ENCODE results near the gene PTPRK.

The PTPRK gene

DNA sequence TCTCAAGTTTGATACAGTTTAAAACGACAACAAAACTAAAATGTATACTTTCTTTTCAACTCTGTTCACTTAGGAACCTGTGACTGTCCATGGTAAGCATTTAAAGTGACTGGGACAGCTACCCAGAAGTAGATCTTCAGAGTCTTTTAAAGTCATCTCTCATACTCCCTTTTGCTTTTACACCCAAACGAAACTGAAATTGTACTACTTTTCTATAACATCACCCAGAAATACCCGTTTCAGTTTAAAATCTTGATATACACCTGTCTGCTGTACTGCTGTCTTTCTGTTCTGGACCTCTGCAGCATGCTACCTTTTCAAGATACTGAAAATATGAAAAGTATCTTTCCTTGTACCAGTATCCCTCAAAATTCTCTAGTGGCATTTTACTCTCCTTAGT lies 449.2 kb downstream of the PTPRK start:
- no peak for DNase-seq (ENCODE audit: low read depth in 2 of 2)

DNA sequence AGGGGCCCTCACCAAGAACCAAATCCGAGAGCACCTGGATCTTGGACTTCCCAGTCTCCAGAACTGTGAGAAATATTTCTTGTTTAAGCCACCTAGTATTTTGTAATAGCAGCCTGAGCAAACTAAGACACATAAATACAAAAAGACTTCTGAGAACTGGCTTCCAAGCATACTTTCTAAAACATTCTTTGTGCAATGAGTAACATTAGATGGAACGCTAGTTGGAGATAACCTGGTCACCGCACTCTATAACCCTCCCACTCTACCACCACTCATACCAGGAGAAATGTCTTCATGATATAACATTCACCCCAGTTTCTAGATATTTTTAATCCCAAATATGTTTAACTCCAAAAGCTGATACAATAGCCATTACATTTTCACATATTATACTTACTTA lies 450.0 kb downstream of the PTPRK start:
- DNase-seq (ENCODE audit: low read depth in 2 of 2) = no peak

DNA sequence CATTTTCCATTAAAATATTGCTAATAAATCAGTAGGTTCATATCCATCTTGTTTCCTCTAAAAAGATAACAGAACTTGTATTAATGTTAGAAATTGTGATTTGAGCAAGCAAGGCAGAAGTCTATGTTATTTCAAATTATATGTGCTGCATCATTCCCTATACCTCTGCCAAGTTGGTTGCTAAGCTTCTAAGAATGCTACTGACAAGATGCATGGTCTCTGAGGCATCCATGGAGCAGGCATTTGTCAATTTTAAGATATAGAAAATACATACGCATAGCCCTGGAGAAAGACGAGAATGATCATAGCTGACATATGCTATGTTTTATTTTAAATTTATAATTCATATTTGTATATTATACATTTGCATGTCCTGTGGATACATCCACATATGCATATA lies 451.2 kb downstream of the PTPRK start:
- no peak for DNase-seq (ENCODE audit: low read depth in 2 of 2)

DNA sequence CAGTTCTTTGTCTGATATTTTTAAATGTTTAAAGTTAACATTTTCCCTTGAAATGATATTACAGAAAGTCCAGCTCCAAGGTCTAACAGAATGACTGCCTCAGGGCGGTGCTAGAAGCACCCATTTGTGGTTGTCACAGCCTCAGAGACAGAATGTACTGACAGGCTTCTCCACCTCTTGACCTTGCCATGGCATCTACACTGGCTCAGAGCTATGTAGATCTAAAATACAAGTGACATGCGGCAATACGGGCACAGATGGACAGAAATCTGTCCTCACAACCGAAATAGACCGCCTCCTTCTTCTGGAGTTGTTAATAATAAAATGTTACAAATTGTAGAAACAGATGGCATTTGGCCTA lies 452.3 kb downstream of the PTPRK start:
- DNase-seq (ENCODE audit: low read depth in 2 of 2) = no peak

DNA sequence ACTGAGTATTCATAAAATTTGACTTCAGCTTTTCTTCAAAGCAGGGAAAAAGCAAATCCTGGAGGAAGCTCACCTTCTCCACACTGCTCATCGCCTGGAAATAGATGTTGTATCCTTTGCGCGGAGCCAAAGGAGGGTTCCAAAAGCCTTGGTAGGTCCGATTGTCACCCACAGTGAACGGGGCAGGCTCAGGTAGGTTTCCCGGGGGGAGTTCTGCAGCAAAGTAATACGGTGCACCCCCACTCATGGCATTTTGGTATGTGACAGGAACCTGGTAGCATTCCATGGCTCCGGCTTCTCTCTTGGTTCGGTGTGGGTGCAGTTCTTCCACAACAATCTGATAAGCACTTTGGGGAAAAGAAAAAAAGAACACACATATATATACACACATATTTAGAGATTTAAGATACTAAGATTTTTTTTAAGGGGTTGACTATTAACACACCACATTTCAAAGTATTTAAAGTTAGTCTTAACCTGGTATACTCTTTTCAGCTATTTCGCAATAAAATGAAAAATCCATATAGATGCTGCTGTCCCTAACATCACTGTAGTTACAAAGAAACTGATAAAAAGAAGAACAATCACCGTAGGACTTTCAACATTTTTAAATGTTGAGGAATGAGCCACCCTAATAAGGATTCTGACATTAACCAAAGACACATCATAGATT lies 452.8 kb downstream of the PTPRK start:
- DNase-seq (ENCODE audit: low read depth in 2 of 2) = no peak

DNA sequence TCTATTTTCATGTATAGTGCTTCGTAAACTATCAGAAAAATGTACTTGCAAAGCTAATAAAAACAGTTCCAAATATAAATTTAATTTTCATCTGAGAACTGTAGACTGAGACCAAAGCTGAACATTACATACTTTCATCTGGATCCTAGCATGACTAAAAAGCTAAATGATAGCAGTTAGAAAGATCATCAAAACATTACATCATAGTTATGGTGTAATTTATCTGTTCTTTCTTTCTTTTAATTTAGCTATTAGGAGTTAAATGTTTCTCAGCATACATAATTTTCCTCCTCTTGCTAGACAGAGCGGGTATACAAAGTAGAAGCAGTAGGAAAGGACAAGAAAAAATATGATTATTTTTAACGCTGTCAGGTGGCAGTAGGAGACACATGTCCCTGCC lies 455.3 kb downstream of the PTPRK start:
- no peak for DNase-seq (ENCODE audit: low read depth in 2 of 2)

DNA sequence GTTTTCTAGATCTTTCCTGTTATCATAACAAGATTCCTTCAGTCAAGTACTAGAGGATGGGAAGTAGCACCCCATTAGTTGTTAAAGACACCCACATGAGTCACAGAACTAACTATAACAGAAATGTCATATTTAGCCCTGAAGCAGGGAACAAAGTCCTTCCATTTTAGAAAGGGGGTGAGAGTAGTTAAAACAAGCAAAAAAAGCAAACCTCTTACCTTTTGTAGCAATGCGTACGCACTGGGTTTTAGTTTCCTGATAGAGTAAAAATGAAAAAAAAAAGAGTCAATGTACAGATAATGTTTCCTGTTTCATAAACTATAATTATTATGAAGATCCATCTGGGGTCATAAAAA lies 455.9 kb downstream of the PTPRK start:
- no peak for DNase-seq (ENCODE audit: low read depth in 2 of 2)

DNA sequence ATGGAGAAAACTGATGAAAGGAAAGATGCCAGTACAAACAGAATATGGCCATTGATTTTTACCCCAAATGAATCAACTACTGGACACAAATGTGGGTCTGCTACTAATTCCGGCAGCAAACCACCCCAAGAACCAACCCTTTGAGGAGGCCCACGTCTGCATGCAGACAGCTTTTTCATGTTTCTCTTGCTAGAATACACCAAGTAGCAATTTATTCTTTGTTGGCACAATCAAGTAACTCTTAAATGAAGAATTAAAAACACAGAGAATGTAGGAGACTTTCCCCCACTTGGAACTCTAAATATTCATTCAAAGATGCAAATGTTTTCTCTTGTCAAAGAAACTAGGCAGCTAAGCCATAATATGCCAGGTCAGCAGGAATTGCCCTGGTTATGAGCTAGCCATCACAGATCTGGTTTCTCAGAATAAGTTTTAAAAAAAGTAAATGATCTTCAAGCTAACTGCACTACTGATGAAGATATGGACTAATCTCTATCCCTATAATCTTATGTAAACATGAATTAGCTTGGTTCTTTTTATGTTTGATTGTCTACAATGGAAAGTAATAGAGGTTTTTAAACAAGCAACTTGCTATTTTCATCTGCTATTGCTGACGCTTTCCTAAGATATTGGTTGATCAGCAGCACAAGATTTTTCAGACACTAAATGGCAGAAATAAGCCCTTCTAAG lies 456.4 kb downstream of the PTPRK start:
- DNase-seq (ENCODE audit: low read depth in 2 of 2) = no peak

DNA sequence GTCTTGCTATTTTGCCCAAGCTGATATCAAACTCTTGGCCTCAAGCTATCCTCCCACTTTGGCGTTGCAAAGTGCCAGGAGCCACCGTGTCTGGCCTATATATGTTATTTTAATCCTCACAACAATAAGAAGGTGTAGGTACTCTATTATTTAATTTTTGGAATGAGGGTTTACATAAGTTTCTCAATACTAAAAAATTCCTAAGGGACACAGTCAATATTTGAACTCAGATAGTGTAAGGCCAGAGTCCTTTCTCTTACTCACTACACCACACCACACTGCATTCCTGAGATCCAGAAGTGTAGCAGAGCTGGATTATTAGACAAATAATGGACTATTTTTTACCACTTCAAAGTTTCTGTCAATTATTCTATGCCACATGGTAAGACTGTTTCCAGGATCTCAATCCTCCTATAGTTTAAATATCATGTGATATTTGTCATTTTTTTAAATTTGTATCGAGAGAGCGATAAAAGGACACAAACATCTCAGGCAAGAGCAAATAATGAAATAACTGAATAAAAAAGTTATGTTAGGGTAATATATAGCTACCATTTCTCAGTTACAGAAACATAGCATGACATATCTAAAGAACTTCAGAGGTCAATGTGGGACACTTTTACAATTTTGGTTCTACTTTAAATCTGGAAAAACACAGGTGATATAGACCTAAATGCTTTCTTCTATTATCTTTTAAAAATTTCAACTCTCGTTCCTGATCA lies 457.4 kb downstream of the PTPRK start:
- DNase-seq (ENCODE audit: low read depth in 2 of 2) = no peak

DNA sequence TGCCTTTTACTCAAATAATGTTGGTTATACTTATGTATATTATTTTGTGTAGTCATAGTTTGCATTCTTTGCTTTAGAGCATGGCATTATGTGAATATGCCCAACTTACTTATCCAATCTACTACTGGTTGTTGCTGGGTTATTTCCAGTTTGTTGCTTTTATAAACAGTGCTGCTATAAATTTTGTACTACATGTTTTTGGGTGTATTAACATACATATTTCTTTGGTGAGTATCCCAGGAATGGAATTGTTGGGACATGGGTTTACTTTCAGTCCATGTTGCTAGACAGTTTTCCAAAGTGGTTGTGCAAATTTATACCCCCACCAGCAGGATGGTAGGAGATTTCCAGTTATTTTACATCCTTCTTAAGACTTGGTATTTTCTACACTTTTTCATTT lies 462.5 kb downstream of the PTPRK start:
- no peak for DNase-seq (ENCODE audit: low read depth in 2 of 2)

DNA sequence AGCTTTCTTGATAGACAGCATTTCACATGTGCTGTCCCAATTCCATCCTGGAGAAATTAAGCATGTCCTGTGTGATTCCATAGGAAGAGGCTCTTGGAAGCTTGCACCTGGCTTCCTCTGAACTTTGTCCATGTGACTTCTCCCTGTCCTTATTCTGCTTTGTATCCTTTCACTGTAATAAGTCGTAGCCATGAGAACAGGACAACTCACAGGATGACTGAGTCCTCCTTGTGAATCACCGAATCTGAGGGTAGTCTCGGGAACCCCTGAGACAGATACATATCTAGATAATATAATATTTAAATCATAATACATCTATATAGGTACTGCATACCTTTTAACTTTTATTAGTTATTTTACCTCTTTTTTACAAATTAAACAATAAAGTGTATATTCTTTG lies 462.9 kb downstream of the PTPRK start:
- DNase-seq (ENCODE audit: low read depth in 2 of 2) = no peak

DNA sequence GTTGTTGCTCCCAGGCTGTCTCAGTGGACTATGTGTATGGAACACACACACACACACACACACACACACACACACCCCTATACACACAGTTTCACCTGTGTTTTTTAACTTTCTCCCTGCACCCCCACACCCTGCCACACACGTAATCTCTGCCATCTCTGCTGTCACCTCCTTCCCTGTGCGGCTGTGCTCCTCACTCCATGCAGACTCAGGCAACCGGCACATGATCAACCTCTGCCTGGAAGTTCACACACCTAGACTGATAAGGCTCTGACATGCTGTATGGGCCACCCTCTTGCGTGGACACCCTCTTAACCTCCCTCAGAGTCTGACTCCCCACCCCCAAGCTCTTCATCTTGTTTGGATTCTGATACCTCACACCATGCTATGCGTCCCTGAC lies 467.3 kb downstream of the PTPRK start:
- DNase-seq (ENCODE audit: low read depth in 2 of 2) = no peak

DNA sequence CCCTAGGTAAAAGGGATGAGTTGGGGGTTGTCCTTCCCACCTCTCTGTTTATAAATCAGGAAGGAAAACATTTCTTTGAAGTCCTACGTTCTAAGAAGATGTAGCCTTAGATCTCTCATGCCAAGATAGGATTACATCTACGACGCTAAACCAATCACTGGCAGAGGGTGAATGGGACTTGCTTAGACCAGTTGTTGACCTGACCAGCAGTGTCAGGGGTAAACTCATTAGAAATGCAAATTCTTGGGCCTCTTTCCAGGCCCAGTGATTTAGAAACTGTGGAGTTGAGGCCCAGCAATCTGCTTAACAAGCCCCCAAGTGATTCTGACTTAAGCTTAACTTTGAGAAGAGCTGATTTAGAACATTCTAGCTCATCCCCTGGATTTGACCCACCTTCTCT lies 472.4 kb downstream of the PTPRK start:
- no peak for DNase-seq (ENCODE audit: low read depth in 2 of 2)

DNA sequence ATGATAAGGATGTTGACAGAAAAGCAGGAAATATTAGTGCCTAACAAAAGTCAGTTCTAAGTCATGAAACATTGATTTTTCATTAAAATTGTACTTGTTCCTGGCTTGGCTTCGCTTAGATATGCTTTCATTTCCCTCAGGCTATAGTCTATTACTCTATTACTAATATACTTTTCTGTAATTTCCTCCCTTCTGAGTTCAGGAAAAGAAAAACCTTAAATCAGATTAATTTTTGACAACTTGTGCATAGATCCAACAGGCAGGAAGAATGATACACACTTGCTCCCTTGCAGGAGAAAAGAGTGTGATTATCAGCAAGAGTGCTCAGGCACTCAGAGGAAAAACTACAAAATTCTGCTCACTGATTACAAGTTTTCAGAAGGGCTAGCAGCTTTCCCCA lies 474.4 kb downstream of the PTPRK start:
- no peak for DNase-seq (ENCODE audit: low read depth in 2 of 2)

DNA sequence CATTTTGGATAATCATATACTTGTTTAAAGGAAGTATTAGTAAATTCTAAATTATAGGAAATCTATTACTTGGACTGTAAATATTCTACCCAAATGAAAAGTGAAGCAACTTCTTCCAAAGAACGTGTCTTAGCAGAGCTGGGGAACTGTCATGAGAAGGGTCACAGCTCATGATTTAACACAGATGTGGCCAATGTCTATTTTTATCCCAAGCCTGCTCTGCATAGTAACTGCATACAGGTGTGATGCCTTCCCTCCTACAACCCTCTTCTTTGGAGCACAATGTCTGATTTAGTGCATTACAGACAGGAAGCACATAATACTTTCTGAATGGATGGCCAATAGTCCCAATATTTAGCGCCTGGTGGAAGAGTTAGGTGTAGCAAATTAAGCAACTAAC lies 480.9 kb downstream of the PTPRK start:
- no peak for DNase-seq (ENCODE audit: low read depth in 2 of 2)

DNA sequence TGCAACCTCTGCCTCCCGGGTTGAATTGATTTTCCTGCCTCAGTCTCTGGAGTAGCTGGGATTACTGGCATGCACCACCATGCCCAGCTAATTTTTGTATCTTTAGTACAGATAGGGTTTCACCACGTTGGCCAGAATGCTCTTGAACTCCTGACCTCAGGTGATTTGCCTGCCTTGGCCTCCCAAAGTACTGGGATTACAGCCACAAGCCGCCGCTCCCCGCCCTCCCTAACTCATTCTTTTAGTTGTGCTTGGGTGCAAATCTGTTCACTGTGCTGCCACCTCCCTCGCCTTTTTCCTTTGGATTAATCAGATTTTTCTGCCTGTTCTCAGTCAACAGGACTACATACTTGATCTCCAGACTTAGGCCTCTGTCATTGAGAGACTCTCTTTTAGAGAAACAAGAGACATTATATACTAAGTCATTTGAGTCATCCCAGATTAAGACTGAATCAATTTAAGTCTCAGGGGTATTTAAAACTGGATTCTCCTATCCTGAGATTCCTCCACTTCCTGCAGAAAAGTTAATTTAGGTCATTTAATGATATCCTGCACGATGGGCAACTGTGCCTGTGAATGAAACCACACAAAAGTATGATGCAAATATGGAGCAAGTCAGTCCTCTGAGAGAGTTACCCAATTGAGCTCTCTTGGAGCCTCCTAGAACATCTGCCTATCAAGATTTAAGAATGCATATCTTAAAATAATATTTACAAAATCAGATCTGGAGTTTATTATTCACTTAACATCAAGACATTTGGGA lies 483.4 kb downstream of the PTPRK start:
- DNase-seq (ENCODE audit: low read depth in 2 of 2) = no peak

DNA sequence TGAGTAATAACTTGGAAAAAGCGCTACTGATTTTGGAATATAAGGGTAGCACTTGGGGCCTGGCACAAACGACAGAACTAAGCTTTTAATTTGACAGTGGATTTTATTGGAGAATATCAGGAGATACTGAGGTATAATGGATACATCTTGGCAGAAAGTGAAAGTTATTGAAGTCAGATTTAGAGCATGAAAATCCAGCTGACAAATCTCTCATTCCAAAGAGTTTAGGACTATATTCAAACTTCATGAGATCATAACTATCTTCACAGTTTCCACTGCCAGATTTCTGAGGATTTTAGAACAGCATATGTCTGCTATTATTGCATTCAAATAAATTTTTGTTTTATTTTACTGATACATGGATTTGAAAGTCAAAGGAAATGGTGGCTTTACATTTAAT lies 487.2 kb downstream of the PTPRK start:
- DNase-seq (ENCODE audit: low read depth in 2 of 2) = no peak

DNA sequence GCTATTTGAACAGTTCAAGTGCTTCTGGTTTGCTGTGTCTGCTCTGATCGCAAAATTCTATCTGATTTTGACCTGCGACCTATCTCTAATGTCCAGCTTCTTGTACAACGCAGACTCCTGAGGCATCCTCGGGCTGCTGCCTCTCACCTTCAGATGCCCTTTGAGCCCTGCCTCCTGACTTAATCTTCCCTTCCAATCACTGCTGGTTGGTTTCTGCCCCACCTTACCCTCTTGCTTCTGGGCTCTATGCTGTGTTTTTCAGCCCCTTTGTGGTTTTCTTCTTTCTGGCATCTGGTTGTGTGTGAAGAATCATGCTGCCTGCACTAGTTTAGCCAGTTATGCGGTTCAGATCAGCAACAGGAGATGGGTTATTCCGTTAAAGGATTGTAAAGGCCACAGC lies 488.4 kb downstream of the PTPRK start:
- no peak for DNase-seq (ENCODE audit: low read depth in 2 of 2)

DNA sequence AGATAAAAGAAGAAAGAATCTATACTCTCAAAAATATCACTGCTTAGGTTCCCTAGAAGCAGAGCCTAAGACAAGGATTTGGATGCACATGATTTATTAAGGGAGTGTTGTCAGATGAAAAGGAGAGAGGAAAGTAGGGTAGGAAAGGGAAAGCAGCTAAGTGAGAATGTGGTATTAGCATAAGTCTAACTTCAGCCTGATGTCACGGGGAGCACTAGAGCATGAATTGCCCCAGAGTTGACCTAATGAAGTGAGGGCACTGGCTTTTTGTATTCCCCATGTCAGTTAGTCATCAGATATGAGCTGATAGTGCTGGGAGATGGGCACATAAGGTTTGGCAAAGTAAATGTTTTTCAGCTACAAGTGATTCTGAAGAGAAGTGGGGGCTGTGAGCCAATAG lies 490.6 kb downstream of the PTPRK start:
- DNase-seq (ENCODE audit: low read depth in 2 of 2) = no peak

DNA sequence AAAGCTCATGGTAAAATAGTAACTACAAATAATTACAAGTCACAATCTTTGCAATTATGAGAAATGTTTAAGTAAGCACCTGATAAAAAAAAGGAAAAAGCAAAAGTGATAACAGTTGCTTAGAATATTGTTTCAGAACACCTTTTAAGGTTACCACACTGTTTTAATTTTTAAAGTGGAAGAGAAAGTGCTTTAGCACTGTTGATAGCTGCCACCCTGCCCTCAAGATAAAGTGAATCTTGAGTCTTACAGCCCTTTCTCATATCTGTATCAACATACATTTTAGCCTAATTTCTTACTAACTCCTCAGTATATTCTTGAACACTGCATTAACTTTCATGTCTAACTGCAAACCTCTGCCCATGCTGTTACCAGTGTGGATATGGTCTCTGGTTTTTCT lies 492.2 kb downstream of the PTPRK start:
- DNase-seq (ENCODE audit: low read depth in 2 of 2) = no peak

DNA sequence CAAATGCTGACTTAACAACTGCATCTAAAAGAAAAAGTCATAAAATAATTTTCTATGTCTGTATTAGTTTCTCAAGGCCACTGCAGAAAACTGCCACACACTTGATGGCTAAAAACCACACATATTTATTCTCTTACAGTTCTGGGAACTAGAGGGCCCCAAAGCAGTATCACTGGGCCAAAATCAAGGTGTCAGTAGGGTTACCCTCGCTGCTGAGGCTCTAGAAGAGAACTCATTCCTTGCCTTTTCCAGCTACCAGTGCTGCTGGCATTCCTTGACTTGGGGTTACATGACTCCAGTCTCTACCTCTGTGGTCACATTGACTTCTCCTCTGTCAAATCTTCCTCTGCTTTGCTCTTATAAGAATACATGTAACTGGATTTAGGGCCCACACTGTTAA lies 494.9 kb downstream of the PTPRK start:
- DNase-seq (ENCODE audit: low read depth in 2 of 2) = no peak

DNA sequence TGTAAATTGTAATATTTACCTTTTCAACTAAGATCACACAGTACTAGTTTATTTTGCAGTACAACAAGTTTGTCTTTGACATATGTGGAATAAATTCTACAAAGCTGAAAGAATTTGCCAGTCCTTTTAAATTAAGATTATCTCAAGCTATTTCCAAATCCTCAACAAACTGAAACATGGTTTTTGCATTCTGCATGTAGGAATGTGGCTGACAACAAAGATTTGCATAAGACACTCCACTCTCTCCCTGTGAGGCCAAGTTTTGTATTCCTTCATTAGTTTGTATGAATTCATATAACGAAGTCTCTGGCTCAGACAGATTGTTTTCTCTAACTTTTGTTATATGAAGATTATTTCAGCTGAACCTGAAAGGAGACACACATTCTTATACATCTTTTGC lies 495.4 kb downstream of the PTPRK start:
- no peak for DNase-seq (ENCODE audit: low read depth in 2 of 2)

DNA sequence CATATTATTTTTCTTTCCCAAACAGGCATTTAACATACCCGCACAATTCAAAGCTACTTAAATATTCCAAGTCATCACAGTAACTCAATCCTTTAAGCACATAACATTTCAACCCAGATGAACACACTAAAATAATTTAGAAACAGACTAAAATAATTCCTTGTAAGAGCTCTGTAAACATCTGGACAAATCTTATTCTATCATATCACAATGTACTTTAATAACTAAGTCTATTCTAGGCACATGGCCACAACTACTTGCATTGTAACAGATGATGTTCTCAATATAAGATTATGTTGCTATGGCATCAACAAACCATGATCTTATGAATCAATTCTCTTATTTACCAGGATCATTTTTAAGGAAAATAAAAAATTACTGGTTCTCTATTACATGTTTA lies 496.4 kb downstream of the PTPRK start:
- DNase-seq (ENCODE audit: low read depth in 2 of 2) = no peak

Measured in stimulated activated CD8-positive, alpha-beta memory T cell treated with anti-CD3 and anti-CD28 coated beads, Interleukin-7, amount 100 ng/mL, for 1 hour (primary cell).